Cardiac muscle cell (in vitro differentiated cells and primary cell): Measurements from ENCODE around the gene ZXDC. TPM values are rescaled to one million over a fixed set of nuclear protein-coding genes. Genes with fewer than 3 reads are reported as not detected.

ENCODE experiments used
- DNase-seq, 2 donors: peaks; one replicate each; pipeline versions ENCODE4 v3.0.0 to v3.0.0-alpha.2; 2010 to 2017; ENCODE audit warnings: low read depth in 1 of 2, low spot score in 1 of 2
- H3K27ac ChIP-seq: fragments of 200-600 bp; sonication (generic); 2 replicates; pipeline ENCODE4 v1.5.1; 2016
- H3K27me3 ChIP-seq: fragments of 200-600 bp; sonication (generic); 2 replicates; pipeline ENCODE4 v1.6.0; 2016; ENCODE audit warnings: control low read depth
- H3K36me3 ChIP-seq: fragments of 200-600 bp; sonication (generic); 2 replicates; pipeline ENCODE4 v1.5.1; 2016; ENCODE audit warnings: control low read depth
- H3K4me1 ChIP-seq: fragments of 200-600 bp; sonication (generic); 2 replicates; pipeline ENCODE4 v1.8.1; 2017; ENCODE audit warnings: low read depth, mild to moderate bottlenecking, mixed run types
- H3K4me3 ChIP-seq: fragments of 200-600 bp; sonication (generic); 2 replicates; pipeline ENCODE4 v1.5.1; 2016; ENCODE audit warnings: mild to moderate bottlenecking
- H3K9me3 ChIP-seq: fragments of 200-600 bp; sonication (generic); 2 replicates; pipeline ENCODE4 v1.5.1; 2017; ENCODE audit warnings: low read depth, mild to moderate bottlenecking, control low read depth
- CTCF ChIP-seq: IDR thresholded peaks from 2 replicates; pipeline ENCODE4 v1.5.1; 2012; ENCODE audit warnings: low read depth, mild to moderate bottlenecking, low read length
- polyA plus RNA-seq: library from polyadenylated mRNA; unstranded; fragments of >200 nt; fragmentation: Nextera tagmentation; extraction: Ambion mirVana; gene quantifications from 2 replicates; pipeline ENCODE4 v1.2.1, GENCODE V29; 2016
- total RNA-seq: library from RNA; depleted of rRNA; stranded (reverse); fragments of >200 nt; gene quantifications from 2 replicates; pipeline ENCODE4 v1.2.3, GENCODE V29; 2016

ZXDC gene
- total and polyA plus RNA-seq, 2 experiments from 2014 or later = 40.4 to 56.3 TPM

DNA sequence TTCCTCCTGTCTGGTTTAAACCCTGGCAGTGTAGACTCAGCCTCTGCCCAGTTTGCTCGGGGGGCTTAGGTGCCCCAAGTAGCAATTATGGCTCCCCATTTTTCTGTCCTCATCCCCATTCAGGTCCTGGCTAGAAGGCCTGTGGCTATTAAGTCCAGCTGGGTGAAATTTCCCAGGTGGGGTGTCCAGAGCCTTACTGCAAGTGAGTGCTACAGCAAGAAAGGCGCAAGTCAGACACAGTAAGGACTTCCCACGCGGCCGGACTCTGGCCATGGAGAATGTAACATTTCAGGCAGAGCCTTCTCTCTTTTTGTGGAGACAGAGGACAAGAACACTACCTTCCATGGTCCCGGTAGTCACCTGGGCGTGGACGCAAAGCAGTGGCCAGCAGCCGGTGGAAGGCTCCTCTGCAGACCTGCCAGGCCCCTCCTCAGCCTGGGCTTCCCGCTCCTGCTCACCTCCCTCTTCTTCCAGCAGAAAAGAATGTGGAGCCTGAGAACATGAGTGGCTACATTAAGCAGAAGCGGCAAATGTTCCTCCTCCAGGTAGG lies 57.6 kb downstream of the ZXDC start:
- no peak overlapping the region for H3K27ac ChIP-seq
- H3K9me3 ChIP-seq = no peaks in the 10 kb centered on the region
- no peak overlapping the region for H3K4me3 ChIP-seq
- H3K36me3 ChIP-seq = no peaks in the 10 kb centered on the region
- TF ChIP-seq CTCF = no peak
- no peaks in the 10 kb centered on the region for H3K27me3 ChIP-seq
- H3K4me1 ChIP-seq = no peaks in the 10 kb centered on the region
- DNase-seq = no peak

DNA sequence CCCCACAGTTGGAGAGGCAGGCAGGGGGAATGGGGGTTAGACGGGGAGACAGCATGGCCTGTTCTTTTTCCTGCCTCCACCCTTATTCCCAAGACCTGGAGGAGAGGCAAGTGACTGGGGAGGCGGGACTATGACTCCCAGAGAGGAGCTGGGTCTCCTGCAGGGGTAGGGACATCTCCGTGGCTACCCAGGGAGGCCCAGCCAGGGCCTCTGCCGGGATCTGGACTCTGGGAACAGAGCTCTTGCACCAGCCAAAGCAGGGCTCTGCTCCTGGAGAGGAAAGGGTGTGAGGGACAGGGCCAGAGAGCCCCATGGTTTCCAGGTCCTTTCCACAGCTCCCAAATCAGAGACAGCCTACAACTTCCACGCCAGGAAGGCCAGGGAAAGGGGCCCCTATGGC lies 58.2 kb downstream of the ZXDC start:
- no peaks in the 10 kb centered on the region for H3K27me3 ChIP-seq
- no peak overlapping the region for H3K27ac ChIP-seq
- no peak overlapping the region for H3K4me3 ChIP-seq
- H3K4me1 ChIP-seq = no peaks in the 10 kb centered on the region
- TF ChIP-seq CTCF = no peak
- H3K9me3 ChIP-seq = no peaks in the 10 kb centered on the region
- H3K36me3 ChIP-seq = no peaks in the 10 kb centered on the region
- no peak for DNase-seq

DNA sequence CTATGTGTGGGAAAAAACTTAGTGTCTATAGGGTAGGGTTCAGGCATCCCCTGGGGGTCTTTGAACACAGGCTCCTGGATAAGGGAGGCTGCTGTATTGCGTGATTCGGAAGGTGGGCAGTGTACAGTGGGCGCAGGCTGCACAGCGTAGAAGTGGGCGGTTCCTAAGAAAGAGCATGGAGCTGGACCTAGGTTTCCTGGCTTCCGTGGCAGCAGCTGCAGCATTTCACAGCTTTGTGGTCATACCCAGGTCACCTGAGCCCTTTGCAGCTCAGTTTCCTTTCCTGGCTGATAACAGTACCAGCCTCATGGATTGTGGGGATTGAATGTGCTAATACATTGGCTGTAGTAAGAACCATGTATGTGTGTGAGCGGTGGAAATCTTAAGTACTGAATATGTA lies 58.7 kb downstream of the ZXDC start:
- TF ChIP-seq CTCF = no peak

GRCh38 chr3:126415661-126416591 lies 59.8 kb downstream of the ZXDC start:
- DNase-seq = no peak
- Histone ChIP-seq H3K9me3 (no peaks in the 10 kb centered on the region), H3K36me3 (no peaks in the 10 kb centered on the region), H3K27ac (no peak overlapping the region), H3K27me3 (no peaks in the 10 kb centered on the region), H3K4me3 (no peak overlapping the region), H3K4me1 (no peaks in the 10 kb centered on the region)
- TF ChIP-seq CTCF = no peak

More for the DNA sequence above, 58.7 kb downstream of the ZXDC start:
- Histone ChIP-seq H3K36me3 (no peaks in the 10 kb centered on the region), H3K27me3 (no peaks in the 10 kb centered on the region), H3K4me3 (no peak overlapping the region), H3K9me3 (no peaks in the 10 kb centered on the region), H3K27ac (no peak overlapping the region), H3K4me1 (no peaks in the 10 kb centered on the region)
- DNase-seq = no peak

DNA sequence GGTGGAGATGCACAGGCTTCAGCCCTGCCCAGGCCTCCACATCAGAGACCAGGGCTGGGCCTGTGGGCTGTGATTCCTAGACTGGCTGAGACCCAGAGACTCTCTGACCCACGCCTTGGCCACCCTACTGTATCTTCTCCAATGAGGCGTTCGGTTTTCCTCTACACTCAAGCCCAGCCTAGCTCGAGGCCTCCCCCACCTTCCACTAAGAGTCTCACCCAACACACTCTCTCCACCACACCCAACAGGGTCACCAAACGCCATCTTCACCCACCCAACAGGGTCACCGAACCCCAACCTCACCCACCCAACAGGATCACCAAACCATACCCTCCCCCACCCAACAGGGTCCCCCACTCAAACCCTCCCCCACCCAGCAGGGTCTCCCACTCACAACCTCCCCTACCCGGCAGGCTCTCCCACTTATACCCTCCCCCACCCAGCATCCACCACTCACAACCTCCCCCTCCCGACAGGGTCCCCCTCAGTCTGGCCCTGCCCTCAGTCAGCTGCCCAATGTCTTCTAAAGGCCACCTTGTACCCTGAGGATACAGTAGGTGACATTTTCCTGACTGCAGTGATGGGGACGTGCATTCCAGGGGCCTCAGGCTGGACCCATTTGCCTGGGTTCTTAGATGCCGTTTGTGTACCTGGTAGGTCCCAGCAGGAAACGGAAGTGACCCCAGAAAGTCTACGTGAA lies 60.6 kb downstream of the ZXDC start:
- Histone ChIP-seq H3K9me3 (no peaks in the 10 kb centered on the region), H3K36me3 (no peaks in the 10 kb centered on the region), H3K4me1 (no peaks in the 10 kb centered on the region), H3K4me3 (no peak overlapping the region), H3K27me3 (no peaks in the 10 kb centered on the region), H3K27ac (no peak overlapping the region)
- DNase-seq = no peak
- TF ChIP-seq CTCF = no peak
